K562 (cell line): ENCODE measurements around the gene SRM. TPM values are rescaled to one million over a fixed set of nuclear protein-coding genes. Genes with fewer than 3 reads are reported as not detected.

Experiments
- ATF1 ChIP-seq, 2 experiments: fragments of 450-650 bp in 1 of 2; IDR thresholded peaks; 2 replicates each; pipeline ENCODE4 v1.6.1; 2016; ENCODE audit warnings: missing compliant biosample characterization in 1 of 2, missing genetic modification characterization in 1 of 2
- CEBPB ChIP-seq: fragments of 450-650 bp; IDR thresholded peaks from 2 replicates; pipeline ENCODE4 v1.6.1; 2016; ENCODE audit warnings: missing genetic modification characterization, missing compliant biosample characterization
- CREB1 ChIP-seq, 2 experiments: sonication (generic) in 1 of 2; formaldehyde crosslinking in 1 of 2; IDR thresholded peaks; 2 replicates each; pipeline versions ENCODE4 v1.6.1 to v1.8.0; 2012 to 2022; ENCODE audit warnings: inconsistent platforms in 1 of 2, mild to moderate bottlenecking in 1 of 2, missing genetic modification reagents in 1 of 2, moderate library complexity in 1 of 2
- CREM ChIP-seq: IDR thresholded peaks from 2 replicates; pipeline ENCODE4 v1.6.1; 2014; ENCODE audit warnings: antibody characterized with exemption, low read depth
- CTCFL ChIP-seq: IDR thresholded peaks from 2 replicates; pipeline ENCODE4 v1.6.1; 2011; ENCODE audit warnings: borderline replicate concordance, low read depth, mild to moderate bottlenecking, moderate library complexity, low read length; ENCODE audit not compliant: insufficient read depth, poor library complexity, severe bottlenecking
- E2F5 ChIP-seq: sonication (generic); formaldehyde crosslinking; IDR thresholded peaks from 2 replicates; pipeline ENCODE4 v1.8.0; 2022; ENCODE audit warnings: mild to moderate bottlenecking, missing genetic modification reagents
- ID3 ChIP-seq, 2 experiments: fragments of 250-450 bp in 1 of 2; fragments of 450-650 bp in 1 of 2; sonication (Bioruptor Pico) in 1 of 2; IDR thresholded peaks; 2 replicates each; pipeline versions ENCODE4 v1.6.1 to v1.8.0; 2016 to 2021; ENCODE audit warnings: mild to moderate bottlenecking in 2 of 2, moderate library complexity in 2 of 2, missing compliant biosample characterization in 1 of 2, missing genetic modification characterization in 1 of 2
- PRPF4 ChIP-seq: fragments of 200-400 bp; formaldehyde crosslinking; IDR thresholded peaks from one replicate; pipeline ENCODE4 v1.6.1; 2017; ENCODE audit warnings: low read length, low read depth, mild to moderate bottlenecking; ENCODE audit not compliant: insufficient read depth, poor library complexity, severe bottlenecking
- SIRT6 ChIP-seq: IDR thresholded peaks from one replicate; pipeline ENCODE4 v1.6.1; 2012; ENCODE audit warnings: low read depth, mild to moderate bottlenecking, control low read depth, inconsistent platforms, low read length, moderate library complexity
- TCF15 ChIP-seq: fragments of 250-450 bp; sonication (Bioruptor Pico); IDR thresholded peaks from 2 replicates; pipeline ENCODE4 v1.8.0; 2022; ENCODE audit warnings: moderate library complexity, mild to moderate bottlenecking, inconsistent platforms
- ZBTB2 ChIP-seq: fragments of 450-650 bp; IDR thresholded peaks from 2 replicates; pipeline ENCODE4 v1.6.1; 2016; ENCODE audit warnings: antibody characterized with exemption
- ZKSCAN3 ChIP-seq: fragments of 250-450 bp; sonication (Bioruptor Pico); IDR thresholded peaks from 2 replicates; pipeline ENCODE4 v1.4.0; 2020
- ZNF143 ChIP-seq: sonication (generic); formaldehyde crosslinking; IDR thresholded peaks from 2 replicates; pipeline ENCODE4 v1.9.0; 2022; ENCODE audit warnings: mild to moderate bottlenecking, missing genetic modification reagents
- polyA plus RNA-seq, 8 experiments: library from polyadenylated mRNA; depleted of rRNA in 4 of 8; stranded (reverse) in 5 of 8; unstranded in 3 of 8; fragments of >200 nt; fragmentation: Nextera tagmentation in 2 of 8; fragmentation: Illumina TruSeq in 1 of 8; extraction: Ambion mirVana in 2 of 8; extraction: Trizol in 1 of 8; gene quantifications; 2 replicates each; pipeline versions ENCODE4 v1.2.1 to v1.2.3, GENCODE V29; 2011 to 2014; ENCODE audit warnings: inconsistent platforms in 1 of 8, missing spikeins in 1 of 8
- total RNA-seq, 7 experiments: library from RNA; depleted of rRNA in 6 of 7; stranded (reverse); fragments of >200 nt in 6 of 7; fragmentation: Illumina TruSeq in 2 of 7; extraction: Trizol in 2 of 7; gene quantifications; 2 replicates each; pipeline versions ENCODE4 v1.2.1 to v1.2.3, GENCODE V29; 2011 to 2021; ENCODE audit warnings: low replicate concordance in 1 of 7
- TF ChIP-seq, protein P1 (sequence below): fragments of 250-450 bp; sonication (Bioruptor Pico); IDR thresholded peaks from 2 replicates; pipeline ENCODE4 v1.4.0; 2020; ENCODE audit warnings: mild to moderate bottlenecking
- TF ChIP-seq, protein P2 (sequence below): sonication (generic); formaldehyde crosslinking; IDR thresholded peaks from 2 replicates; pipeline ENCODE4 v1.8.1; 2023; ENCODE audit warnings: mild to moderate bottlenecking, missing genetic modification reagents

SRM gene
- total and polyA plus RNA-seq, 9 of the 15 experiments (the other 6 are each of a cell fraction or from before 2014, with no cell fraction given), result 23.9 to 373 (median 82.5) TPM

- TF ChIP-seq CEBPB (tag) (no peak), ZNF143 (CRISPR knock-in tag) (no peak), ZKSCAN3 (CRISPR knock-in tag) (no peak), E2F5 (no peak), ID3 (CRISPR knock-in tag; IDR thresholded peaks at IDR 0.05) (no peak), ID3 (tag; IDR thresholded peaks at IDR 0.05) (no peak), CTCFL (no peak), PRPF4 (no peak), ATF1 (CRISPR knock-in tag; IDR thresholded peaks at IDR 0.05) (no peak), ATF1 (tag; IDR thresholded peaks at IDR 0.05) (peak; percentile 86), CREM (peak; percentile 83), CREB1 (IDR thresholded peaks at IDR 0.05) (peak; percentile 27), CREB1 (CRISPR knock-in tag; IDR thresholded peaks at IDR 0.05) (peak; percentile 53; the same call in 1 of the 2 replicates), ZBTB2 (peak; percentile 95), TCF15 (CRISPR knock-in tag) (0 out of 2 replicates have a peak, but pooled peaks have one; percentile 59), SIRT6 (no peak)
- TF ChIP-seq, protein P1, sequence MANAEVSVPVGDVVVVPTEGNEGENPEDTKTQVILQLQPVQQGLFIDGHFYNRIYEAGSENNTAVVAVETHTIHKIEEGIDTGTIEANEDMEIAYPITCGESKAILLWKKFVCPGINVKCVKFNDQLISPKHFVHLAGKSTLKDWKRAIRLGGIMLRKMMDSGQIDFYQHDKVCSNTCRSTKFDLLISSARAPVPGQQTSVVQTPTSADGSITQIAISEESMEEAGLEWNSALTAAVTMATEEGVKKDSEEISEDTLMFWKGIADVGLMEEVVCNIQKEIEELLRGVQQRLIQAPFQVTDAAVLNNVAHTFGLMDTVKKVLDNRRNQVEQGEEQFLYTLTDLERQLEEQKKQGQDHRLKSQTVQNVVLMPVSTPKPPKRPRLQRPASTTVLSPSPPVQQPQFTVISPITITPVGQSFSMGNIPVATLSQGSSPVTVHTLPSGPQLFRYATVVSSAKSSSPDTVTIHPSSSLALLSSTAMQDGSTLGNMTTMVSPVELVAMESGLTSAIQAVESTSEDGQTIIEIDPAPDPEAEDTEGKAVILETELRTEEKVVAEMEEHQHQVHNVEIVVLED, result peak; percentile 29; the same call in 1 of the 2 replicates
- TF ChIP-seq, protein P2, sequence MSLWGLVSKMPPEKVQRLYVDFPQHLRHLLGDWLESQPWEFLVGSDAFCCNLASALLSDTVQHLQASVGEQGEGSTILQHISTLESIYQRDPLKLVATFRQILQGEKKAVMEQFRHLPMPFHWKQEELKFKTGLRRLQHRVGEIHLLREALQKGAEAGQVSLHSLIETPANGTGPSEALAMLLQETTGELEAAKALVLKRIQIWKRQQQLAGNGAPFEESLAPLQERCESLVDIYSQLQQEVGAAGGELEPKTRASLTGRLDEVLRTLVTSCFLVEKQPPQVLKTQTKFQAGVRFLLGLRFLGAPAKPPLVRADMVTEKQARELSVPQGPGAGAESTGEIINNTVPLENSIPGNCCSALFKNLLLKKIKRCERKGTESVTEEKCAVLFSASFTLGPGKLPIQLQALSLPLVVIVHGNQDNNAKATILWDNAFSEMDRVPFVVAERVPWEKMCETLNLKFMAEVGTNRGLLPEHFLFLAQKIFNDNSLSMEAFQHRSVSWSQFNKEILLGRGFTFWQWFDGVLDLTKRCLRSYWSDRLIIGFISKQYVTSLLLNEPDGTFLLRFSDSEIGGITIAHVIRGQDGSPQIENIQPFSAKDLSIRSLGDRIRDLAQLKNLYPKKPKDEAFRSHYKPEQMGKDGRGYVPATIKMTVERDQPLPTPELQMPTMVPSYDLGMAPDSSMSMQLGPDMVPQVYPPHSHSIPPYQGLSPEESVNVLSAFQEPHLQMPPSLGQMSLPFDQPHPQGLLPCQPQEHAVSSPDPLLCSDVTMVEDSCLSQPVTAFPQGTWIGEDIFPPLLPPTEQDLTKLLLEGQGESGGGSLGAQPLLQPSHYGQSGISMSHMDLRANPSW (CRISPR knock-in tag), result no peak; the same call in 1 of the 2 replicates
Observed at GRCh38 chr1:11099310-11100148, 39.7 kb upstream of the SRM start, which contains the start of gene EXOSC10 (continued).
